ENCODE results near the gene GALNT2.

The GALNT2 gene

DNA sequence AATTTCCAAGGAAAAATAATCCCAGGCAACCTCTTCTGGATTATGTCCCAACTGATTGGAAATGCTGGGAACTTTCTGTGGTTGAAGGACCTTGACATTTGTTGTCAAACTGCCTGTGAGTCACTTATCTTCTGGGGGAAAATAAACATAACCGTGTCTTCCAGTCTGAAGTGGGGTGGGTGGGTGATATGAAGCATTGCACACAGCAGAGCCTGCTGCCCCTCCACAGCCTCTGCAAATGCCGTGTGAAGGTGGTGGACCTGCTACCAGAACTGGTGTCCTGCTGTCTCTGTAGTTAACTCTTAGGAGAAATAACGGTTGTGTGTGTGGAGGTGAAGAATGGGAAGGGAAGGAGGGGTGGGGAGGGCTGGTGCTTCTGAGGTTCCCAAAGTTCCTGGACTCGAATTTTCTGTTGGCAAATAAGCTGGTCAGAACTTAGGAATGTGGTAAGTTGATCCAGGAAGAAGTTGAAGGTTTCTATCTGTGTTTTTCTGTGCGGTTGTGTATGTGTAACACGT, 23.2 kb downstream of the GALNT2 start:
- no peak for DNase-seq (ENCODE audit: low read depth in 1 of 2, low spot score in 1 of 2)

DNA sequence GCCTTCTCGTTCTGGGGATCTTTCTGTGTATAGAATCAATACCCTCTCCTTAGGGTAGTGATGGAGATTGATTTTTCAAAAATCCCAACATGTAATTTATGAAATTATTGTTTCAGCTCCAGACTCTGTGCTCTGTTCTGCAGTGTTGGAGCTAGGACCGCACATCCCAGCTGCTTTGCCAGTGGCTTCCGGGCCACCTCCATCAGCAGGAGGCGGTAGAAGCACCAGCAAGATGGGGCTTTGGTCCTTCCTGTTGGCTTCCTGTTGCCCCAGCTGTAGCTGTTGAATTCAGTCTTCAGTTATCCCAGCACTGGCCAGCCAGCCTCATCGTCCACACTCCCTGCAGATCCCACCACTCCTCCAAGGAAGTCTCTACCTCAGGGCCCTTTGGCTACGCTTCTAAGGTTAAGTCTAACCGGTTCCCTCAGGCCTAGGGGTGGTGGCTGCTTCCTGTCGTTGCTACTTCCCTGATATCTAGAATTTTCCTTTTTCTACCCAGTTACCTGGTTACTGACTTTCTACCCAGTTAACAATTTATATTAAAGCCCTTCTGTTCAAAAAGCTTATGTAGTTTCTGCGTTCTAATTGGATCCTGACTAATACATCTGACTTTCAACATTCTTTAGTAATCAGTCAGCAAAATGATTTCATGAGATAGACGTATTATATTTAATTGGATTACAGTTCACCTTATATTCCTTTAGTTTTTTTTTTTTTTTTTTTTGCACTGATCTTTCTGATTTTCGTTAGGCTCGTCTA, 24.6 kb downstream of the GALNT2 start:
- no peak for DNase-seq (ENCODE audit: low read depth in 1 of 2, low spot score in 1 of 2)

DNA sequence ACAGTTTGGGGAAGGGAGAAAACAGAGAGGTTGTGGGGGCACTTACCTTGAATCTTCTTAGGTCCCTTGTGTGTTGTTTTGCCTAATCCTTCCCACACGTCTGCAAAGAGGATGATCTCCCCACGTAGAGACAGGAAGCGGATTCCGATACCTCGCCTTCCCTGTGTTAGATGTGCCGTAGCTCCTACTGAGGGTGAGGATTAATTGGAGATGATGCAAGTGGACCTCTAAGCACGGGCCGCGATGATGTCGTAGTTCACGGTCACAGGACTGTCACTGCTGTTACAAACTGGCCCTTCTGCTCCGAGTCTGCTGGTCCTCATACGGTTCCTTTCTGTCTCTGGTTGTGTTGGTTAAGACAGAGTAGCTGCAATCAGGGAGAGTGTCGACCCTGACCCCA, 27.7 kb downstream of the GALNT2 start:
- DNase-seq (ENCODE audit: low read depth in 1 of 2, low spot score in 1 of 2), result no peak

DNA sequence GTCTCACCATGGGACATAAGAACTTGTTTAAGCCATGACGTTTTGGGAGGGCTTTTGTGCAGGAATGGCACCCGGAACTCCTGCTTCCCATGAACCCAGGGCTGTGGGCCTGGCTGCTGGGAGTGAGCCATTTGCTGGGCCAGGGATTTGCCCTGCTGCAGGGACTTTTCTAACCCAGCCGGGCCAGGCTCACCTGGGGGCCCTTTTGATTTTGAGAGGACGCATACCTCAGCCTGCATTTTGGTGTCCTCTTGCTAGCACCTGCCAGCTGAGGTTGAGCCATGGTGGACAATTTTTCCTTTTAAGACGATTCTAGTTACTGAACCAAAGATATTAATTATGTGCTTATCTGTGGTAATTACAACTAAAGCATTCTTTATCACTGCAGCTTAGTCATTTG, 28.9 kb downstream of the GALNT2 start:
- no peak for DNase-seq (ENCODE audit: low read depth in 1 of 2, low spot score in 1 of 2)

DNA sequence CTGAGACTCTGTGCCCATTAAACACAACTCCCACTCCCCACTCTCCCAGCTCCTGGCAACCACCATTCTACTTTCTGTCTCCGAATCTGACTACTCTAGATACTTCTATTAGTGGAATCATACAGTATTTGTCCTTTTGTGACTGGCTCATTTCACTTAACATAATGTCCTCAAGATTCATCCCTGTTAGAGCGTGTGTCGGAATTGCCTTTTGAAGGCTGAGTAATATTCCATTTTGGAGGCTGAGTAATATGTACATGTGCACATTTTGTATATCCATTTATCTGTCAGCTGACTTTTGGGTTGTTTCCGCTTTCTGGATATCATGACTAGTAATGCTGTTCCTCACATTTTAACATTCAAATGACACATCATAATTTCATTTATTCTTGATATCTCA, 30.3 kb downstream of the GALNT2 start:
- no peak for DNase-seq (ENCODE audit: low read depth in 1 of 2, low spot score in 1 of 2)

DNA sequence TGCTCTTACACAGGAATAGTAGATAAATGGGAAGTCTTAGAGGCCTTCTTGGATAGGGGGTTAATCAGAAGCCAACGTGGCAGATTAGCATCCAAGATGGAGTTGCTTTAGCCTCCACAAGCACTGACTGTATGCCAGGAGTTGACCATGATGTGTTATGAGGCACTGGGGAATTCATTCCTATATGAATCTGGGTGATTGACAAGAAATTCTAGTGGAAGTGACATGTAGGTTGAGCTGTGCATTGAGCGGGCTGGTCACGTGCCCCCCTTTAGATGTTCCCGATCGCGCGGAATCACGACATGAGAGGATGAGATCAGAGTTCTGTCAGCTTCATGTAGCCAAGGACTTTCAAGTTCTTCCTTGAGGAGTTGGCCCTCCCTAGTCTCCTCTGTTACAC, 31.7 kb downstream of the GALNT2 start:
- DNase-seq (ENCODE audit: low read depth in 1 of 2, low spot score in 1 of 2), result no peak

DNA sequence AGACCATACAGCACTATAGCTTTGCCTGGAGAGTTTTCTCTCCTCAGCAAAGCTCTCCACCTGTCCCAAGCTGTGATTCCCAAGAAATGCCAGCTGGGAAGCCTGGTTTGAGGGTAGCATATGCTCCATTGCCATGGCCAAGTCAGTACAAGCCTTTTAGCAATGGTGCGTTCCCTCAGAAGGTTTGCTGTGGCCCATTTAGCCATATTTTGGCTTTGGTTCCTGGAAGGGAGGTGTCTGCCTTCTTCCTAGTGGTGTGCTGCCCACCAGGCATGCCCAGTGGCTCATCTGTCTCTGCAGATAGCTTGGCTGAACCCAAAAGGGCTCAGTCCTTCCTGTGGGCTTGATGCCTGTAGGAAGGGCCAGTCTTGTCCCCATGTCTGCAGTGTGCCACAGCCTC, 32.4 kb downstream of the GALNT2 start:
- DNase-seq (ENCODE audit: low read depth in 1 of 2, low spot score in 1 of 2), result no peak

DNA sequence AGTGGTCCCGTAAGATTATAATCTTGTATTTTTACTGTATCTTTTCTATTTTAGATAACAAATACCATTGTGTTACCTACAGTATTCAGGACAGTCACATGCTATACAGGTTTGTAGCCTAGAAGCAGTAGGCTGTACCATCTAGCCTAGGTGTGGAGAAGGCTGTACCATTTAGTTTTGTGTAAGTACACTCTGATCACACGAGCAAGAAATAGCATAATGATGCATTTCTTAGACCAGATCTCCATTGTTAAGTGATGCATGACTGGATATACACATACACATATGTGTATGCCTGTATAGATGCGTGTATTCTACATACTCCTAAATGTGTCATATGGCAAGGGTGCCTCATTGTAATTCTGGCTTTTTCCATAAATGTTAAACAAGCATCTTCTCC, 33.9 kb downstream of the GALNT2 start:
- DNase-seq (ENCODE audit: low read depth in 1 of 2, low spot score in 1 of 2), result no peak

DNA sequence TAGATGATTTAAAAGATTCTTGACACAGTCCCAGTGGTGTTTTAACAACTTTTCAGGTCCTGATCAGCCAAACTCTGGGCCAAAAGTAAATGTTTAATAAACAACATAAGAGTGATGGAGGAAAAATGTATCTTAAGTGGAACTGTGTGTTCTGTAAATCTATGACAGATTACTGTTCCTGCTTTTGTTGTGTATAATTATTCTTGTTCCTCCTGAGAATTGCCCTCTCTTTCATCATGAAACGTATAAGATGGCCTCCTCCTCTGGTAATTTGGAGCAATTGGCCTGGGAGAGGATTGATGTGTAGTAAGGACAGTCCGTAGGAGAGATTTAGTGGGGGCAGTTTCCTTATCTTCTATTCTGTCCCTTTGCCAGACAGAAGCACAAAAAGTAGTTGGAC, 34.5 kb downstream of the GALNT2 start:
- DNase-seq (ENCODE audit: low read depth in 1 of 2, low spot score in 1 of 2), result no peak

DNA sequence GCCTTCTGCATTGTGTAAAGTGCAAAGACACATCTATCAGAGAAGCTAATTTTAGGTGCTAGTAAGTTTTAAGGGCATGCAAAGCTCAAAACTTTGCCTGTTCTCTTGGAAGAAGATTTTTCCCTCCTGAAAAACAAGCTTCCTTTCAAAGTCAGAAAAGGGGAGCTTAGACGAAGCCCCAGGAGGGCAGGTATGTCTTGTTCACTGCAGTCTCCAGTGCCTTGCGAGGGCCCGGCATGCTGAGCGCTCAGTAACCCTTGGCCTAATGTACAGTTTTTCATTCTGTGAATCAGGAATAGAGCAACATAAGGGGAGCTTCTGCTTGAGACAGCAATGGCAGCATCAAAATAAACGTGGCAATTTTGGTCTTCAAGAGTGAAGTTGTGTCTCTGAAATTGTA, 35.0 kb downstream of the GALNT2 start:
- DNase-seq (ENCODE audit: low read depth in 1 of 2, low spot score in 1 of 2), result no peak

DNA sequence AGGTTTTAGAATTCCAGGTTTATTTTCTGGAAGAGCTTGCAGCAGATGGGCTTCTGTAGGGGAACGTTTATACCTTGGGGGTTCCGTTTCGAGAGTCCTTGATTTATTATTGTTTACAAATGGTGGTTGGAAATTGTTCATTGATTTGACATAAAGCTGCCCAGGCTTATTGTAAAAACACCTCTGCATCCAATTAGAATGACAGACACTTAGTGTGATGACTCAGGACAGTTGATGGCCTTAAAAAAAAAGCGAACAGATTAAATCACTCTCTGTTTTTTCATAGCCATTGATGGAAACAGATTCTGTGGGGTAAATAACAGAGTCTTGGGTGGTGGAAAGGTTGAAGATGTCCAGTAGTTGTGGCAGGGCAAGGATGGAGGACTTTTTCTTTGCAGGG, 35.4 kb downstream of the GALNT2 start:
- no peak for DNase-seq (ENCODE audit: low read depth in 1 of 2, low spot score in 1 of 2)

DNA sequence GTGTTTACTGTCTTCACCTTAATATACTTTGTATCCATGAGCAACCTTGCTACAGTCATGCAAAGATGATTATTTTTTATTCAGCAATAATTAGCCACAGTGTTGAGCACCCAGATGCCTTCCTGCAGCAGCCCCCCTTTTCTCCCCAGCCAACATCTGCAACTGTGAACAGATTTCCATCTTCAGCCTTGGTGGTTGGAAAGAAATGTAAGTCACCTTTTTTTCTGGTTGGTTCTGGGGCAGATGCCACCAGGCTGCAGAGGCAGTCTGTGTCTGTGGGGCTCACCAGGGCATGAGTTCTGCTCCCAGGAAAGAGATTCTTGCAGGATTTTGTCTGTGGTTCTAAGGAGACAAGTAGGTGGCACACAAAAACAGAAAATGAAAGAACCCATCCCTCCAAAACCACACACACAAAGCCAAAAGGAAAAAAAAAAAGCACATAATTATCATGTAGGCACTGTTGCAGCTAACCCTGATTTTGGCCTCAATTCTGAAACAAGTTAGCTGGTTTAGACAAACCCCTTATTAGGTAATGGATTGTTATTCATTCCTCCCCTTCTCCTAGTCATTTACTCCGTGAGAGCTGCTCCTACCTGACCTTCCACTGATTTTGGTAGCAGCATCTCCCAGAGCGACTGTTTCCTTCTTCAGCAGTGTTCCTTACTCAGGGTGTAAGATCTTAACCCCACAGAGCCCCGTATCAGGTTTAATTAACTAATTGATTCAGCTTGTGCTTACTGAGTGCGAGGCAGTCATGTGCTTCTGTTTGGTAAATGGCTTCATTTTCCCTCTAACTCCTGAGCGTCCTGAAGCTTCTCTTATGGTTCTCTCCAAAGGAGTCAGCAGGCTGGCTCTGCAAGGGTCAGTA, 36.5 kb downstream of the GALNT2 start:
- DNase-seq (ENCODE audit: low read depth in 1 of 2, low spot score in 1 of 2), result no peak

DNA sequence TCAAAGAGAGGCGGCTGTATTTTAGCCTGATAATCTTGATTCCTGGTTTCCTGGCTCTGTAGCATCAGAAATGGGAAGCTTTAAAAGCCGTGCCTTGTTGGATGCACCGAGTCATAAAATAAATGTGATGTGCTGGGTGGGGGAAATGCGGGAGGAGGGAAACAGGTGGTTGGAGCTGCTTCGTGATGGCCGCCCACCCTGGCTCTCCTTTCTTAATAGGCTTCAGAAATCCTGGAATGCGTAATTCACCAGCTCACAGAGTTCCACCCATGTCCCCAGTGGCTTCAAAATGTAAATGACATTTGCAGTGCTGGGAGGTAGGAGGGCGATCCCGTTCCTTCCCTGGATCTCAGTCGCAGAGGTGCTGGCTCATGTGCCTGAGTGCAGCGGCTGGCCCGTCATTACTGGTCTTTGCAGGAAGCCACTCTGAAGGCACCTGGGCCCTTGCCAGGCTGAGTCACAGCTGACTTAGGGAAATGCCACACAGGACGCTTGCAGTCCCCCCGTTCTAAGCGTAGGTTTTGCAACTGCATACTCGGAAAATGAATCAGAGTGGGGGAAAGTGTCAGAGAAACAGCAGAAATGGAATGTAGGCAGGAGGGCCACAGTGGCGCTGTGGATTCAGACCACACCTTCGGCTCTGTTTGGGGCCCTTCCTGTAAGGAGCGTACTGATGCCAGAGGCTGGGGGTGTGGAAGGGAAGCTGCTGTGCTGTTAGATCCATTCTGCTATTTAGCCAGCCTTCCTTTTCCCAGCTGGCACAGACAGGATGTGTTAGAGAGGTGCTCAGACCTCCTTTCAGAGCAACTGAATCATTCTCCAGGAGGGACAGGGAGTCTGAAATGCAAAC, 37.6 kb downstream of the GALNT2 start:
- peak; percentile 31 to 64 for DNase-seq (ENCODE audit: low read depth in 1 of 2, low spot score in 1 of 2)

DNA sequence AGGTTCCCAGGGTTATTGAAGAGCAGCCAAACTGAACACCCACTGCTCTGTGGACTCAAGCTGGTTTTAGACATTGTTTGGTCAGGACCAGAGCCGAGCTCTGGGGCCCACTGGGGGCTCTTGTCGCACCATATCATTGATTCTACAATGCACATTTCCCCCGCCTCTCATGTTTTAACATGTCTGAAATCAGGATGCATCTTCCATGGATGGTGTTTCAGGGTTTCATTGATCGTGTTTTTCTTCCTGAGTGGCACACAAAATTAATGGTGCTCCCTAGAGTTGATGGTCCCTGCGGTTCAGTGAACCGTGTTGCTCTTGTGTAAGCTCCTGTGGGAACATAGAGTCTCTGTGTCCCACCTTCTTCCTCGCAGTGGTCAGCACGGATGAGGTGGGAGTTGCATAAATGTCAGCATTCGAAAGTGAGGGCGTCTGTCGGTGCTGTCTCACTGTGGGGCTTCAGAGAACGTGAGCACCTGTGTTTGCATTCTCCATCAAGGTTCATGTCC, 38.3 kb downstream of the GALNT2 start:
- no peak for DNase-seq (ENCODE audit: low read depth in 1 of 2, low spot score in 1 of 2)

DNA sequence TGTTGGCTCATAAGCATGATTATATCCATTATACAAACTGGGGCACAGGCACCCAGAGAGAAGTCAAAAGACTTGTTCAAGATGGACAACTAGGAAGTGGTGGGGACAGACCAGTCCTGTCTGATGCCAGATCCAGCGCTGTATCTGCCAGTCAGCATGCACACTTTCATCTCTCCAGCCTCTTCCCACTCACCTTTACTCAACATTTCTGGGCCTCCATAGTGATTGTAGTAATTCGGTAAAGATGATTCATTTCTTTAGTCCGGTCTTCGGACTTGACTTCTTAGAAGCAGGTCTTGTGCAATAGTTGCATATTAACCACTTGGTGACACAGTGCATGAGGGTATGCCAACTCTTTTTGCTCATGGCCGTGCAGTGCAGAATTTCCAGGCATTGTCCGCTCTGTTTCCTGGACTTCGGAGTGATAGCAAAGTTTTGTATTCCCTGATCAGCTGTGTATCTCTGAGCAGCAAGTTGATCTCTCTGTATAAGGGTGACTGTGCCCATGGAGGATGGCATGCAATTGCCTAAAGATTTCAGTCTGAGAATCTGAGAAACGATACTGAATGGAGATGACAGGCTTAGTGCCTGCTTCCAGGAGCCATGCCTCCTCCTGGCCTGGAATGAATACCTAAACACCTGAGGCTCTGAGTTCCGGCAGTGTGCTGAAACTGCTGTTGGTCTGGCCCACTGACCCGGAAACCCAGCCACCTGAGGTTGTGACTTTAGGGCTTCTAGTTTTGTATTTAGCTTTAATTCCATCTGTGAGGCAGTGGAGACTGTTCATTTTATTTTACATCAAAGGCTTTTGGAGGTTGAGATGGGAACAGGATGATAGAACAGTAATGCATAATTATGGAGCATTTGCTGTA, 39.0 kb downstream of the GALNT2 start:
- DNase-seq (ENCODE audit: low read depth in 1 of 2, low spot score in 1 of 2), result no peak

DNA sequence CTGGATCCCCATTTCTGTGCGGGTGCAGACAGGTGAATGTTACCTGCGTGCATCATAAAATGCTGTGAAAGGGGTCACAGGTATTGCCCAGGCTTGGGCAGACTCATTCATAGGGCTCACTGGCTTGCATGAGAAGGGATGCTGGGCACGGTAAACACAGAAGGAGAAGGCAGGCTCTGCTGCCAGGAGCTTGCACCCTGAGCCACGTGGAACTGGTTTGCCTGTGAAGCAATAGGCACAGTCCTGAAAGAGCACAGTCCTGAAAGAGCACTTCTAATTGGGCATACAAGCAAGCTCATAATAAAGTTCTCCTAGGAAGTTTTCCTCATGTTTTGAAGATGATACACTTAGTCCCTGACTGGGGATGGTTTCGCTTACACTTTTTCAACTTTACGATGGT, 40.9 kb downstream of the GALNT2 start:
- DNase-seq (ENCODE audit: low read depth in 1 of 2, low spot score in 1 of 2), result no peak

DNA sequence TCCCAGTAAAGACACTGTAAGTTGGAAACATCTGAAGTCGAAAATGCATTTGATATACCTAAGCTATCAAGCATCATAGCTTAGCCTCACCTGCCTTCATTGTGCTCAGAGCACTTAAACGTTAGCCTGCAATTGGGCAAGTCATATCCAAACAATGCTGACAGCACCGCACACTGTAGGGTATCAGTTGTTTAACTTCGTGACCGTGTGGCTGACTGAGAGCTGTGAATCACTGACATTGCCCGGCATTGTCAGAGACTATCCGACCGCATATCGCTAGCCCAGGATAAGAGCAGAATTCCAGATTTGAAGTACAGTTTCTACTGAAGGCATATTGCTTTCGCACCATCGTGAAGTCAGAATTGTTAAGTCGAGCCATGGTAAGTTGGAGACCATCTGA, 41.5 kb downstream of the GALNT2 start:
- no peak for DNase-seq (ENCODE audit: low read depth in 1 of 2, low spot score in 1 of 2)

DNA sequence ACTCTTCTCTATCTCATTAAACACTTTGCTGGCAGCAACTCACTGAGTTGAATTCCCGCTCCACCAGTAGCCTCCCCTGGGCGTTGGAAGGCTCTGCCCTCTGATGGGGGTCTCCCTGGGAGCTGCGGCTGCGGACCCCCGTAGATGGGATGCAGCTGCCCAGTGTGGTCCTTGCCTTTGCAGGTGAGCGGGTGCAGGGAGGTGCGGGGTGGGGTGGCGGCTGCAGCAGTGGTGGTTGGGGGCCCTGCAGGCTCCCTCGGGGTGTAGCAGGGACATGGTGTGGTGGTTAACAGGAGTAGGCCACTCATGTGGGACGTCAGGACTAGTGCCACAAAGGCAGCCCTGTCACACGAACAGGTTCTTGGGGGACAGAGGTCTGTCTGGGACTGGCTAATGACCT, 42.0 kb downstream of the GALNT2 start:
- DNase-seq (ENCODE audit: low read depth in 1 of 2, low spot score in 1 of 2), result no peak

DNA sequence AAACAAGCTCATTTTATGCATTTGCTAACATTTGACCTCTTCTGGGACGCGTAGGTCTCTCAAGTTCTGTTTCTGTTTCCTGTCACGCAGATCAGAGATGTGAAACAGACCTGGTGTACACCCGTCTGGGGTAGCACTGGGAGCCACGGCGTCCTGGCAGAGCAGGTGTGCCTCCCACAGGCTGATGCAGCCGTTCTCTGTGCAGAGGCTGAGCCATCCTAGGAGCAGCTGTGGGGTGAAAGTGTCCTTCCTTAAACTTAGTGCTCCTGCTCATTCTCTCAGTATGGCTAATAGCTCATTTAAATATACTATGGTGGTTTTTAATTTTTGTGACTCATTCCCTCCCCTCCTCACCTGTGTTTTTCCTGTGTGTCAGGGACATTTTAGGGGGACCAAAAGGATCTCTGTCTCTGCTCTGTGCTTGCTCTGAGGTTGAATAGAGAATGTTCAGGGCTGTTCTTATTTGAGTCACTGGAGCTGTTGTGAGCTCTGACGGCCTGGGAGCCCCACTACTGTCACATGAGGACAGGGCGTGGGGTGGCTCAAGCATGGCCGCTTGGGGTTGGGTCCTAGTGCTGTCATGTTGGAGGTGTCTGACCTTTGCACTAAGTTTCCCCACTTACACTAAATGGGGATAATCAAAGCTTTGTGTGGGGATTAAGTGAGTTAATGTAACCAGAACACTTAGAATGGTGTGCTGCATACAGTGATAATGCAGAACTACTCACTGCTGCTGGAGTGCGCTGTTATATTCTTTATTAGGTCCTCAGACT, 43.0 kb downstream of the GALNT2 start:
- DNase-seq (ENCODE audit: low read depth in 1 of 2, low spot score in 1 of 2), result peak in 1 of 2 donors; percentile 61

DNA sequence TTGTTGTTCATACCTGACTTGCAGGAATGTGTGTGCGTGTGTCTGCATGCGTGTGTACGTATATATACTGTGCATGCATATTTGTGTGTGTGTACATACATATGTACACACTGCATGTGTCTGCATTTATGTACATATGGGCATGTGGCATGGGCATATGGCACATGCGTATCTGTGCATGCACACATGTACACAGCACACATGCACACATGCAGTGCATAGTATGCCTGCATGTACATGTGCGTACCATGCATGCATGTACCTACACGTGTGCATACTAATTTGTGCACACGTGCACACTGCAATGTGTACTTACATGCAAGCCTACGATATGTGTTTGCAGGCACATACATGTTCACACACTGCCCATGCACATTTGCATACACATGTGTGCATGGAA, 43.9 kb downstream of the GALNT2 start:
- no peak for DNase-seq (ENCODE audit: low read depth in 1 of 2, low spot score in 1 of 2)
